ENCODE results near the gene PCNX3.

DNA sequence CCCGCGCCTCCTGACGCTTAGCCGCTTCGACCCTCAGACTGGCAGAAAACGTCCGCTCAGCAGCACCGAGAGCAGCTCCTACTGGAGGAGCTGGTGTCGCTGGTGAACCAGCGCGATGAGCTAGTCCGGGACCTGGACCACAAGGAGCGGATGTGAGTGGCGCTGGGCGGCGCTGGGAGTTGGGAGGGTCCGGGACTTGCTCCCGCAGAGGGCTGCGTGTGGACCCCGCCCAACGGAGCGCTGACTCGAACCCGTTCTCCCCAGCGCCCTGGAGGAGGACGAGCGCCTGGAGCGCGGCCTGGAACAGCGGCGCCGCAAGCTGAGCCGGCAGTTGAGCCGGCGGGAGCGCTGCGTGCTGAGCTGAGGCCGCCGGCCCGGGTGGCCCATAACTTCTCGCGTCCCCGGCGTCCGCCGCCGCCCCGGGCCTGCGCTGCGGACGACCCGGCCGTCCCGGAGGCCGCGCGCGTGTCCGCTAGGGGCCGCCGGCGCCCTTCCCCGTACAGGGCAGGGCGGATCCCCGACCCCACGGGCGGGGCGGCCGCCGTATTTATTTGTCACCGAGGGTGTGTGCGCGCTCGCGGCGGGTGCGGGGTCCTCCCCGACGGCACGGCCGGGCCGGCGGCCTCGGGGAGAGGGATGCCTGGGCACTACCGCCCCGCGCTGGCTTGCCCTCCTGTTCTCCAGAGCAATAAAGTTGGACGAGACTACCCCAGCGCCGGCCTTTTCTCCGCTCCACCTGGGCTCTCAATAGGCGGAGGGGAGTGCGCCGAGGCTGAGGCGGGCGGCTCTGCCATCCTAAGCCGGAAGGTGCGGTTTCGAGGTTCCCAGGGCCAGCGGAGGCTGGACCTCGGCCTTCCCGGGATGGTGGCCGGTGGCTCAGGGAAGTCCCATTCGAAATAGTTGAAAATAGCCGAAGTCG, 23.4 kb upstream of the PCNX3 start:
- TF ChIP-seq, protein P1, sequence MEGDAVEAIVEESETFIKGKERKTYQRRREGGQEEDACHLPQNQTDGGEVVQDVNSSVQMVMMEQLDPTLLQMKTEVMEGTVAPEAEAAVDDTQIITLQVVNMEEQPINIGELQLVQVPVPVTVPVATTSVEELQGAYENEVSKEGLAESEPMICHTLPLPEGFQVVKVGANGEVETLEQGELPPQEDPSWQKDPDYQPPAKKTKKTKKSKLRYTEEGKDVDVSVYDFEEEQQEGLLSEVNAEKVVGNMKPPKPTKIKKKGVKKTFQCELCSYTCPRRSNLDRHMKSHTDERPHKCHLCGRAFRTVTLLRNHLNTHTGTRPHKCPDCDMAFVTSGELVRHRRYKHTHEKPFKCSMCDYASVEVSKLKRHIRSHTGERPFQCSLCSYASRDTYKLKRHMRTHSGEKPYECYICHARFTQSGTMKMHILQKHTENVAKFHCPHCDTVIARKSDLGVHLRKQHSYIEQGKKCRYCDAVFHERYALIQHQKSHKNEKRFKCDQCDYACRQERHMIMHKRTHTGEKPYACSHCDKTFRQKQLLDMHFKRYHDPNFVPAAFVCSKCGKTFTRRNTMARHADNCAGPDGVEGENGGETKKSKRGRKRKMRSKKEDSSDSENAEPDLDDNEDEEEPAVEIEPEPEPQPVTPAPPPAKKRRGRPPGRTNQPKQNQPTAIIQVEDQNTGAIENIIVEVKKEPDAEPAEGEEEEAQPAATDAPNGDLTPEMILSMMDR (IDR thresholded peaks at IDR 0.05) = no peak
- no peak for TF ChIP-seq ZFX (IDR thresholded peaks at IDR 0.05; ENCODE audit: borderline replicate concordance)

All from 22Rv1 (cell line).